Keratinocyte (primary cell): ENCODE data around the gene LSAMP. TPM values are rescaled to one million over a fixed set of nuclear protein-coding genes. Genes with fewer than 3 reads are reported as not detected.

ENCODE experiments used
- DNase-seq: peaks from one replicate; pipeline ENCODE4 v3.0.0-alpha.2; 2011; ENCODE audit warnings: low read depth, missing footprints, low spot score
- FAIRE-seq: peaks from 2 replicates; lab custom pipeline; 2011; peaks lifted over from hg19 to GRCh38; lab: Jason Lieb, UNC
- H2AFZ ChIP-seq: 2 replicates; pipeline ENCODE4 v1.6.0; 2012; ENCODE audit warnings: low read length, control low read depth, inconsistent platforms; ENCODE audit not compliant: control insufficient read depth
- H3K27ac ChIP-seq: 2 replicates; pipeline ENCODE4 v1.5.1; 2011; ENCODE audit warnings: low read length; ENCODE audit not compliant: control insufficient read depth, insufficient read depth
- H3K27me3 ChIP-seq: 3 replicates; pipeline ENCODE4 v1.6.0; 2011; ENCODE audit warnings: low read length; ENCODE audit not compliant: control insufficient read depth, insufficient read depth; ENCODE audit errors: extremely low read depth
- H3K36me3 ChIP-seq, 2 experiments: 2 replicates in 1 of 2; 3 replicates in 1 of 2; pipeline ENCODE4 v1.5.1; 2011; ENCODE audit warnings: low read length in 2 of 2, mild to moderate bottlenecking in 1 of 2; ENCODE audit not compliant: control insufficient read depth in 2 of 2, insufficient read depth in 2 of 2; ENCODE audit errors: extremely low read depth in 1 of 2
- H3K4me1 ChIP-seq: 3 replicates; pipeline ENCODE4 v1.5.1; 2011; ENCODE audit warnings: low read length; ENCODE audit not compliant: control insufficient read depth, insufficient read depth; ENCODE audit errors: extremely low read depth
- H3K4me2 ChIP-seq: 3 replicates; pipeline ENCODE4 v1.6.0; 2011; ENCODE audit warnings: low read depth, low read length; ENCODE audit not compliant: control insufficient read depth, insufficient read depth; ENCODE audit errors: extremely low read depth
- H3K4me3 ChIP-seq, 3 experiments: fragments of 200-600 bp in 1 of 3; sonication (generic) in 1 of 3; 2 replicates in 2 of 3; 3 replicates in 1 of 3; pipeline ENCODE4 v1.5.1; 2011 to 2016; ENCODE audit warnings: low read length in 3 of 3, mild to moderate bottlenecking in 3 of 3, control low read depth in 2 of 3, inconsistent platforms in 1 of 3, low read depth in 1 of 3, mixed read lengths in 1 of 3, mixed run types in 1 of 3, moderate library complexity in 1 of 3; ENCODE audit not compliant: control insufficient read depth in 2 of 3, insufficient read depth in 2 of 3; ENCODE audit errors: extremely low read depth in 1 of 3
- H3K79me2 ChIP-seq: 2 replicates; pipeline ENCODE4 v1.6.0; 2012; ENCODE audit warnings: low read length; ENCODE audit not compliant: control insufficient read depth, insufficient read depth
- H3K9ac ChIP-seq: 3 replicates; pipeline ENCODE4 v1.6.0; 2011; ENCODE audit warnings: low read length; ENCODE audit not compliant: control insufficient read depth, insufficient read depth; ENCODE audit errors: extremely low read depth
- H3K9me1 ChIP-seq: 3 replicates; pipeline ENCODE4 v1.6.0; 2011; ENCODE audit warnings: low read length; ENCODE audit not compliant: control insufficient read depth, insufficient read depth; ENCODE audit errors: extremely low read depth
- H3K9me3 ChIP-seq: 2 replicates; pipeline ENCODE4 v1.5.1; 2012; ENCODE audit warnings: low read depth, low read length; ENCODE audit not compliant: control insufficient read depth
- H4K20me1 ChIP-seq: 3 replicates; pipeline ENCODE4 v1.6.0; 2011; ENCODE audit warnings: low read length; ENCODE audit not compliant: control insufficient read depth, insufficient read depth; ENCODE audit errors: extremely low read depth
- EZH2 ChIP-seq: IDR thresholded peaks from one replicate; pipeline ENCODE4 v1.6.1; 2012; ENCODE audit warnings: inconsistent platforms, mild to moderate bottlenecking, low read length, moderate library complexity
- dilution Hi-C: fragments of 300-500 bp; cut with MboI; formaldehyde crosslinking; loops from one replicate; pipeline ENCODE4 v1.7.0; 2020; ENCODE audit warnings: low sequenced_read_pairs; ENCODE audit not compliant: extremely low pct_ligation_motif_present
- polyA plus RNA-seq, 5 experiments: library from polyadenylated mRNA; depleted of rRNA in 3 of 5; stranded (reverse) in 3 of 5; stranded (forward) in 1 of 5; unstranded in 1 of 5; fragments of >200 nt; gene quantifications; 1 replicate in 1 of 5; 2 replicates in 3 of 5; 3 replicates in 1 of 5; pipeline versions ENCODE4 v1.2.1 to v1.2.3, GENCODE V29; 2011 to 2012; ENCODE audit warnings: missing spikeins in 2 of 5, low read depth in 1 of 5, low replicate concordance in 1 of 5
- TF ChIP-seq, protein P1 (sequence below), 3 experiments: IDR thresholded peaks in 1 of 3; conservative IDR thresholded peaks in 1 of 3; optimal IDR thresholded peaks in 1 of 3; 2 replicates in 2 of 3; 3 replicates in 1 of 3; pipeline versions ENCODE3 to v1.5.1; 2011; ENCODE audit warnings: low read length in 3 of 3, mild to moderate bottlenecking in 3 of 3, moderate library complexity in 2 of 3, control low read depth in 1 of 3, inconsistent platforms in 1 of 3; ENCODE audit not compliant: insufficient read depth in 2 of 3; ENCODE audit errors: extremely low read depth in 1 of 3

LSAMP gene
- polyA plus RNA-seq, 1 donor (not counting 4 experiments of a cell fraction or from before 2014, with no cell fraction given) = 0.12 TPM

DNA sequence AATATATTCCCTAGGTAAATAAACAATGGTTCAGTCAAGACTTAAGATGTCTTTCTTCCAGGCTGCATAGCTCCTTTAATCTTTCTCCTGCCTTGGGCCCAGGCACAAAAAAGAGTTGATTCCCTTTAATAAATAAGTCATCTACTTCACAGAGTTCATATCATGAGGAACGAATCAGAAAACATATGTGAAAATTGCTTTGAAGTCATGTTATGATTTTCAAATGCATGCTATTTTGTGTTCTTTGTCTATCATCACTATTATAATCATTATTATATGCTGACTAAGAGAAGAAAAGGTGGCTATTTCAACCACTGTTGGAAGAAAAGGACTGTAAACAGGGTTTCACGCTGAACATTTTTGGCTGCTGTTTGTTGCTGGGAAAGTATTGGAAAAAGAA, 70.4 kb downstream of the LSAMP start:
- no peak overlapping the region for H3K9ac ChIP-seq
- no peak for TF ChIP-seq EZH2
- TF ChIP-seq, protein P1, sequence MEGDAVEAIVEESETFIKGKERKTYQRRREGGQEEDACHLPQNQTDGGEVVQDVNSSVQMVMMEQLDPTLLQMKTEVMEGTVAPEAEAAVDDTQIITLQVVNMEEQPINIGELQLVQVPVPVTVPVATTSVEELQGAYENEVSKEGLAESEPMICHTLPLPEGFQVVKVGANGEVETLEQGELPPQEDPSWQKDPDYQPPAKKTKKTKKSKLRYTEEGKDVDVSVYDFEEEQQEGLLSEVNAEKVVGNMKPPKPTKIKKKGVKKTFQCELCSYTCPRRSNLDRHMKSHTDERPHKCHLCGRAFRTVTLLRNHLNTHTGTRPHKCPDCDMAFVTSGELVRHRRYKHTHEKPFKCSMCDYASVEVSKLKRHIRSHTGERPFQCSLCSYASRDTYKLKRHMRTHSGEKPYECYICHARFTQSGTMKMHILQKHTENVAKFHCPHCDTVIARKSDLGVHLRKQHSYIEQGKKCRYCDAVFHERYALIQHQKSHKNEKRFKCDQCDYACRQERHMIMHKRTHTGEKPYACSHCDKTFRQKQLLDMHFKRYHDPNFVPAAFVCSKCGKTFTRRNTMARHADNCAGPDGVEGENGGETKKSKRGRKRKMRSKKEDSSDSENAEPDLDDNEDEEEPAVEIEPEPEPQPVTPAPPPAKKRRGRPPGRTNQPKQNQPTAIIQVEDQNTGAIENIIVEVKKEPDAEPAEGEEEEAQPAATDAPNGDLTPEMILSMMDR (optimal IDR thresholded peaks at IDR 0.05 in 1 of 3, IDR thresholded peaks at IDR 0.05 in 1 of 3, conservative IDR thresholded peaks at IDR 0.05 in 1 of 3; ENCODE audit: extremely low read depth in 1 of 3, insufficient read depth in 2 of 3, low read length in 3 of 3) = no peak
- no peaks in the 10 kb centered on the region for H3K4me1 ChIP-seq
- H3K4me2 ChIP-seq = no peak overlapping the region
- H3K36me3 ChIP-seq = no peaks in the 10 kb centered on the region
- no peak overlapping the region for H3K27ac ChIP-seq
- no peak overlapping the region for H3K4me3 ChIP-seq
- H3K27me3 ChIP-seq = no peaks in the 10 kb centered on the region
- no peaks in the 10 kb centered on the region for H3K9me1 ChIP-seq
- no peaks in the 10 kb centered on the region for H4K20me1 ChIP-seq
- H3K79me2 ChIP-seq = no peaks in the 10 kb centered on the region
- dilution Hi-C loops = no loop called here
- H2AFZ ChIP-seq = no peak overlapping the region
- DNase-seq (no peak), FAIRE-seq (no peak)
- H3K9me3 ChIP-seq = no peaks in the 10 kb centered on the region

DNA sequence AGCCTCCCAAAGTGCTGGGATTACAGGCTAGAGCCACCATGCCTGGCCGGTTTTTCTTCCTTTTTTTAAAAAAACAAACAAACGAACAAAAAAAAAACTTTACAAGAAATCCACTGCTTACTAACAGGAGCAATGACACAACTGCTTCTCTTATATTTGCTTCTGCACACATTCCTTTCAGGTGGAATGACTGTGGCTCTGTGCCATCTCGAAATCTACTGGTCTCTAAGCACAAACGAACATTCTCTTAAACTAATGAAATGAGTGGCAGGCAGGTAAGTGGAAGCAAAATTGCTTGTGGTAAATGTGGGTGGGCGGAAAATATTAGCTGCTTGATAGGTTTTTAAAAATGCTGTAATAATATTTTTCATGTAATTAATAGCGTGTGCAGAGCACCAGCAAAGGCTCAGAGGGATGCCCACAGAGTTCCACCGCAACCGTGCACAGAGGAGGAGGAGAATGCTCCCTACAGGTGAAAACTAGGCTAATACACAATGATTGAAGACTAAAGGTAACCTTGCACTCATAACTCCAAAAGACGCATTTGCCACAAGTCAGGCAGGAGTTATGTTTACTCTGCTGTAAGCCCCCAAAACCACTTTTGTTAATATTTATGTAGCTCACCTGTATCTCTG, 77.4 kb downstream of the LSAMP start:
- Histone ChIP-seq H3K9me3 (no peaks in the 10 kb centered on the region), H3K79me2 (no peaks in the 10 kb centered on the region), H2AFZ (no peak overlapping the region), H3K36me3 (no peaks in the 10 kb centered on the region), H4K20me1 (no peaks in the 10 kb centered on the region), H3K4me3 (no peak overlapping the region), H3K27ac (no peak overlapping the region), H3K4me2 (no peak overlapping the region), H3K27me3 (no peaks in the 10 kb centered on the region), H3K9ac (no peak overlapping the region), H3K4me1 (no peaks in the 10 kb centered on the region), H3K9me1 (no peaks in the 10 kb centered on the region)
- dilution Hi-C loops = no loop called here
- TF ChIP-seq, protein P1 (optimal IDR thresholded peaks at IDR 0.05 in 1 of 3, IDR thresholded peaks at IDR 0.05 in 1 of 3, conservative IDR thresholded peaks at IDR 0.05 in 1 of 3; ENCODE audit: extremely low read depth in 1 of 3, insufficient read depth in 2 of 3, low read length in 3 of 3) = no peak
- TF ChIP-seq EZH2 = no peak
- FAIRE-seq (no peak), DNase-seq (no peak)
